Endothelial cell of umbilical vein (primary cell): ENCODE data around the gene GABRR2.

Source experiments
- CTCF ChIP-seq, 2 donors: IDR thresholded peaks; 1 replicate in 1 of 2; 2 replicates in 1 of 2; pipeline ENCODE4 v1.5.1; 2011; ENCODE audit warnings: low read length in 2 of 2, mild to moderate bottlenecking in 2 of 2, moderate library complexity in 2 of 2, control low read depth in 1 of 2, inconsistent platforms in 1 of 2, low read depth in 1 of 2; ENCODE audit not compliant: insufficient read depth in 1 of 2; ENCODE audit errors: extremely low read depth in 1 of 2
- EZH2 ChIP-seq: IDR thresholded peaks from 2 replicates; pipeline ENCODE4 v1.6.1; 2012; ENCODE audit warnings: borderline replicate concordance, low read depth, mild to moderate bottlenecking, moderate library complexity, low read length, inconsistent platforms; ENCODE audit not compliant: severe bottlenecking
- FOS ChIP-seq: IDR thresholded peaks from 2 replicates; pipeline ENCODE4 v1.6.1; 2011; ENCODE audit warnings: mild to moderate bottlenecking, low read length, moderate library complexity, borderline replicate concordance; ENCODE audit not compliant: insufficient read depth
- JUN ChIP-seq: IDR thresholded peaks from 2 replicates; pipeline ENCODE4 v1.6.1; 2011; ENCODE audit warnings: borderline replicate concordance, low read depth; ENCODE audit not compliant: insufficient read length, insufficient read depth
- MAX ChIP-seq: IDR thresholded peaks from 2 replicates; pipeline ENCODE4 v1.6.1; 2011; ENCODE audit not compliant: insufficient read depth, insufficient read length
- MYC ChIP-seq: IDR thresholded peaks from one replicate; pipeline ENCODE4 v1.6.1; 2011; ENCODE audit warnings: mild to moderate bottlenecking, low read depth, low read length
- POLR2A ChIP-seq: IDR thresholded peaks from 2 replicates; pipeline ENCODE4 v1.6.1; 2012; ENCODE audit warnings: low read depth, mild to moderate bottlenecking, control low read depth, low read length
- POLR2AphosphoS5 ChIP-seq: IDR thresholded peaks from 2 replicates; pipeline ENCODE4 v1.6.1; 2012; ENCODE audit warnings: low read depth, mild to moderate bottlenecking, control low read depth, low read length, moderate library complexity; ENCODE audit not compliant: insufficient read depth

- TF ChIP-seq CTCF (IDR thresholded peaks at IDR 0.05; ENCODE audit: extremely low read depth in 1 of 2, insufficient read depth in 1 of 2, low read depth in 1 of 2, low read length in 2 of 2) (no peak), POLR2A (no peak), MYC (no peak), EZH2 (no peak), JUN (no peak), POLR2AphosphoS5 (no peak), MAX (no peak), FOS (no peak)
Observed at GRCh38 chr6:89221129-89221528, 94.0 kb downstream of the GABRR2 start.
